ENCODE data around the gene SV2B. TPM values are rescaled to one million over a fixed set of nuclear protein-coding genes. Genes with fewer than 3 reads are reported as not detected.

The SV2B gene
- total RNA-seq, 4 donors from 2014 or later, result 0.27 to 10.3 (median 2.2) TPM

GRCh38 chr15:91098451-91098850, 1.6 kb upstream of the SV2B start:
- intact Hi-C loops (cut with DNase I; ENCODE audit: low total_unique reads), result no loop called here
- peaks cover 80% of the 10 kb centered on the region for H3K27me3 ChIP-seq
- WGBS, 2 donors (ENCODE audit: low coverage in 1 of 2), result 56 to 90% methylated on average over 2 to 6 of the region's 6 CpGs

GRCh38 chr15:91099616-91099994, 452 bp upstream of the SV2B start:
- Histone ChIP-seq H3K4me3 (peak overlapping the region in 3 of 4 donors; percentile 18 to 52 (median 33)), H3K27ac (no peak overlapping the region), H3K36me3 (no peaks in the 10 kb centered on the region), H3K9me3 (no peaks in the 10 kb centered on the region), H3K27me3 (peaks cover 80% of the 10 kb centered on the region), H3K4me1 (peaks cover 7 to 18% (median 13%) of the 10 kb centered on the region in 4 donors)
- DNase-seq, result no peak
- 2% methylated on average over 22 of the region's 22 CpGs; no CpG with 5 or more reads in 1 of the 2 donors for WGBS, 2 donors (ENCODE audit: low coverage in 1 of 2)
- intact Hi-C loops (cut with DNase I; ENCODE audit: low total_unique reads) (no loop called here), in situ Hi-C loops (cut with MboI; ENCODE audit: low pct_ligation_motif_present in 1 of 4, low pct_unique_long_range_greater_than_20kb in 1 of 4, low sequenced_read_pairs in 3 of 4) (no loop called here)
- TF ChIP-seq CTCF (IDR thresholded peaks at IDR 0.05) (no peak), POLR2AphosphoS5 (IDR thresholded peaks at IDR 0.05) (no peak), EP300 (IDR thresholded peaks at IDR 0.05; ENCODE audit: low read depth) (no peak), POLR2A (IDR thresholded peaks at IDR 0.05) (no peak)

More at GRCh38 chr15:91098451-91098850, 1.6 kb upstream of the SV2B start:
- no peaks in the 10 kb centered on the region for H3K9me3 ChIP-seq
- in situ Hi-C loops (cut with MboI; ENCODE audit: low pct_ligation_motif_present in 1 of 4, low pct_unique_long_range_greater_than_20kb in 1 of 4, low sequenced_read_pairs in 3 of 4), result no loop called here
- peaks cover 7 to 18% (median 13%) of the 10 kb centered on the region in 4 donors for H3K4me1 ChIP-seq
- no peaks in the 10 kb centered on the region for H3K36me3 ChIP-seq
- no peak for TF ChIP-seq CTCF (IDR thresholded peaks at IDR 0.05)
- no peak for TF ChIP-seq POLR2A (IDR thresholded peaks at IDR 0.05)
- no peak for TF ChIP-seq EP300 (IDR thresholded peaks at IDR 0.05; ENCODE audit: low read depth)
- no peak for TF ChIP-seq POLR2AphosphoS5 (IDR thresholded peaks at IDR 0.05)
- DNase-seq, result no peak
- no peak overlapping the region for H3K4me3 ChIP-seq
- no peak overlapping the region for H3K27ac ChIP-seq

GRCh38 chr15:91100814-91101607, 954 bp downstream of the SV2B start:
- peak overlapping the region in 3 of 4 donors; percentile 18 to 52 (median 33) for H3K4me3 ChIP-seq
- intact Hi-C loops (cut with DNase I; ENCODE audit: low total_unique reads) (no loop called here), in situ Hi-C loops (cut with MboI; ENCODE audit: low pct_ligation_motif_present in 1 of 4, low pct_unique_long_range_greater_than_20kb in 1 of 4, low sequenced_read_pairs in 3 of 4) (no loop called here)
- H3K4me1 ChIP-seq, result peaks cover 7 to 18% (median 13%) of the 10 kb centered on the region in 4 donors
- no peak for TF ChIP-seq CTCF (IDR thresholded peaks at IDR 0.05)
- H3K36me3 ChIP-seq, result no peaks in the 10 kb centered on the region
- 6 to 8% methylated on average over 6 to 18 of the region's 18 CpGs for WGBS, 2 donors (ENCODE audit: low coverage in 1 of 2)
- no peak overlapping the region for H3K27ac ChIP-seq
- peaks cover 78% of the 10 kb centered on the region for H3K27me3 ChIP-seq
- DNase-seq, result no peak
- H3K9me3 ChIP-seq, result no peaks in the 10 kb centered on the region

- H3K9me3 ChIP-seq, result no peaks in the 10 kb centered on the region
- intact Hi-C loops (cut with DNase I; ENCODE audit: low total_unique reads), result no loop called here
- H3K4me1 ChIP-seq, result peaks cover 7 to 18% (median 13%) of the 10 kb centered on the region in 4 donors
- peaks cover 73% of the 10 kb centered on the region for H3K27me3 ChIP-seq
- DNase-seq, result no peak
- no peak overlapping the region for H3K27ac ChIP-seq
- H3K36me3 ChIP-seq, result no peaks in the 10 kb centered on the region
- in situ Hi-C loops (cut with MboI; ENCODE audit: low pct_ligation_motif_present in 1 of 4, low pct_unique_long_range_greater_than_20kb in 1 of 4, low sequenced_read_pairs in 3 of 4), result no loop called here
- WGBS, 2 donors (ENCODE audit: low coverage in 1 of 2), result 80 to 92% methylated on average over 4 to 5 of the region's 5 CpGs
- TF ChIP-seq POLR2A (IDR thresholded peaks at IDR 0.05) (no peak), EP300 (IDR thresholded peaks at IDR 0.05; ENCODE audit: low read depth) (no peak), CTCF (IDR thresholded peaks at IDR 0.05) (no peak), POLR2AphosphoS5 (IDR thresholded peaks at IDR 0.05) (no peak)
- H3K4me3 ChIP-seq, result no peak overlapping the region
These were observed 1.5 kb downstream of the SV2B start for GRCh38 chr15:91101608-91101920.

All from transverse colon (tissue), 4 donors.